Suprapubic skin (tissue), 4 donors: Measurements from ENCODE around the gene AP2S1.

Experiments used
- POLR2A ChIP-seq, 2 donors: fragments of 450-650 bp; IDR thresholded peaks; one replicate each; pipeline ENCODE4 v1.6.1; 2017; ENCODE audit warnings: antibody characterized with exemption in 2 of 2, mild to moderate bottlenecking in 2 of 2, moderate library complexity in 2 of 2
- POLR2AphosphoS5 ChIP-seq, 3 donors: sonication (generic); formaldehyde crosslinking; IDR thresholded peaks; one replicate each; pipeline ENCODE4 v1.6.1; 2017; ENCODE audit warnings: antibody characterized with exemption in 3 of 3
- TF ChIP-seq, protein P1 (sequence below), 2 donors: fragments of 200-600 bp in 1 of 2; fragments of 450-650 bp in 1 of 2; sonication (generic) in 1 of 2; IDR thresholded peaks; one replicate each; pipeline ENCODE4 v1.5.1; 2016 to 2019; ENCODE audit warnings: antibody characterized with exemption in 2 of 2, mild to moderate bottlenecking in 1 of 2, moderate library complexity in 1 of 2

DNA sequence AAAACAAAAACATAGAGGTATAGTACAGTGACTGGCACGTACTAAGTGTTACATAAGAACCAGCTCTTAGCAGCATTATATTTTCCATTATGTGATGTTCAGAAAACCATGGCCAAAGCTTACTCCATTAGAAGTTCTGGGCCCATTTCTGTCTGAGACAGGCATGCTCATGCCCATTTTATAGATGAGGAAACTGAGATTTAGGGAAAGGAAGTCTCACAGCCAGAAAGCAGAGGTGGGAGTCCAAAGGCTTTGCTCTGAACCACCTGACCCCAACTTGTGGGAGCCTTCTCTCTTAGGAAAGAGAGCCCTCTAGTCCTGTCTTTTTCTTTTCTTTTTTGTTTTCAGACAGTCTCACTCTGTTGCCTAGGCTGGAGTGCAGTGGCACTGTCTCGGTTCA lies 2.3 kb downstream of the AP2S1 start:
- TF ChIP-seq, protein P1, sequence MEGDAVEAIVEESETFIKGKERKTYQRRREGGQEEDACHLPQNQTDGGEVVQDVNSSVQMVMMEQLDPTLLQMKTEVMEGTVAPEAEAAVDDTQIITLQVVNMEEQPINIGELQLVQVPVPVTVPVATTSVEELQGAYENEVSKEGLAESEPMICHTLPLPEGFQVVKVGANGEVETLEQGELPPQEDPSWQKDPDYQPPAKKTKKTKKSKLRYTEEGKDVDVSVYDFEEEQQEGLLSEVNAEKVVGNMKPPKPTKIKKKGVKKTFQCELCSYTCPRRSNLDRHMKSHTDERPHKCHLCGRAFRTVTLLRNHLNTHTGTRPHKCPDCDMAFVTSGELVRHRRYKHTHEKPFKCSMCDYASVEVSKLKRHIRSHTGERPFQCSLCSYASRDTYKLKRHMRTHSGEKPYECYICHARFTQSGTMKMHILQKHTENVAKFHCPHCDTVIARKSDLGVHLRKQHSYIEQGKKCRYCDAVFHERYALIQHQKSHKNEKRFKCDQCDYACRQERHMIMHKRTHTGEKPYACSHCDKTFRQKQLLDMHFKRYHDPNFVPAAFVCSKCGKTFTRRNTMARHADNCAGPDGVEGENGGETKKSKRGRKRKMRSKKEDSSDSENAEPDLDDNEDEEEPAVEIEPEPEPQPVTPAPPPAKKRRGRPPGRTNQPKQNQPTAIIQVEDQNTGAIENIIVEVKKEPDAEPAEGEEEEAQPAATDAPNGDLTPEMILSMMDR (IDR thresholded peaks at IDR 0.05): no peak
- TF ChIP-seq POLR2AphosphoS5 (IDR thresholded peaks at IDR 0.05) (no peak), POLR2A (IDR thresholded peaks at IDR 0.05) (no peak)
